GM21447 (cell line): ENCODE measurements around the gene KRT31.
"Not testable (repeated sequence)": the region's sequence is repeated elsewhere in the genome, so short reads cannot be mapped to it uniquely, and the experiment has no call there.

Source experiments
- ATAC-seq: cut with Tn5 transposase; IDR thresholded peaks from one replicate; pipeline ENCODE4 v1.9.1; 2021; ENCODE audit not compliant: unreplicated experiment

The KRT31 gene

DNA sequence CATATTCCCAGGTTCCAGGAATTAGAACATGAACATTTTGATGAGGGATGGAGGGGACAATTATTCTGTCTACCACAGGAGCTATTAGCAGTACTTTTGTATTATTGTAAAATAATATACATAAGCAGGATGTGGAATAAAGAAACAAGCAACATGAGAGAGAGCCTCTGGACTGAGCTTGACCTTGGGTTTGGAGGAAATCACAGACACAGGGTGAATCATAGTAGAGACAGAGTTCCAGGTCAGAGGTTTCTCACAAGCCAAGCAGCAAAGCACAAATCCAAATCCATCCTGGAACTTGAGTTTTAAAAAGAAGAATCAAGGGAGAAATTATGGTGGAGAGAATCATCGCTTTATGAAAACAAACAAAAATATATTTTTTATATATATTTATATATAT, 5.1 kb downstream of the KRT31 start:
- no peak for ATAC-seq

DNA sequence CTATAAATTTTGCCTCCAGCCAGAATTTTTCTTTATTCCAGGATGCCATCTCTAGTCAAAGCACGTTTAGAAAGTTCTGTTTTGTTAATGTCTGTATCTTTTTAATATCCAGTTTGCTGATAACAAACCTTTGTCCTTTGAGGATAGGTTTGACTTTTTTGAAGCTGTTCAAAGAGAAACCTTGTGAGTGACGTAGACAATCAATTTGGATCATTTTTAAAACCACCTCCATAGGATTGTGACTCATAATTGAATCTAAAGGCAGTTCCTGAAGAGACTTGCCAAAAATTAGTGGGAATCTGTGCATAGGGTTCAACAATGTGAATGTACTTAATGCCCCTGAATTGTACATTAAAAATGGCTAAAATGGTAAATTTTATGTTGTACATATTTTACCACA, 5.9 kb downstream of the KRT31 start:
- no peak for ATAC-seq

DNA sequence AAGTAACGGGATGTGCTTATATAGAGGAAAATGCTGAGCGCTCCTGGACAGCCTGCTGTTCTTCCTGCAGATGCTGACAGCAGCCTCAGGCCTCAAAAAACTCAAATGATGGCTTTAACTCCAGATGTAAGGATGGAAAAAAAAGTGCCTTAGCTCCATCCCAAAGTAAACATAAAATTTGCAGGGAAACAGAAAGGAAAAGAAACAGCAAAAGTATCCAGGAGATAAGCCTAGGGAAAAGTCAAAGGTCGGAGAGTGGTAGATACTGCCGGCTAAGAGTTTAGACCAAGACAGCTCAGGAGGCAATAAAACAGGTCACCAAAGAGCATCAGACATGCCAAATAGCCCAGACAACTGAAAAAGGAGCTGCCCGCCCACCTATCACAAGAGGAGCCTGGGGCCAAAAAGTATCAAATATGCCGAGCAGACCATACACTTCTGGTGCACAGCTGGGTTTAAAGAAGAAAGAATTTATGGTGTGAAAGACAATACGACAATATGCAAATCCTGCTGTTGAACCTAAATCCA, 6.9 kb downstream of the KRT31 start:
- ATAC-seq, result no peak

DNA sequence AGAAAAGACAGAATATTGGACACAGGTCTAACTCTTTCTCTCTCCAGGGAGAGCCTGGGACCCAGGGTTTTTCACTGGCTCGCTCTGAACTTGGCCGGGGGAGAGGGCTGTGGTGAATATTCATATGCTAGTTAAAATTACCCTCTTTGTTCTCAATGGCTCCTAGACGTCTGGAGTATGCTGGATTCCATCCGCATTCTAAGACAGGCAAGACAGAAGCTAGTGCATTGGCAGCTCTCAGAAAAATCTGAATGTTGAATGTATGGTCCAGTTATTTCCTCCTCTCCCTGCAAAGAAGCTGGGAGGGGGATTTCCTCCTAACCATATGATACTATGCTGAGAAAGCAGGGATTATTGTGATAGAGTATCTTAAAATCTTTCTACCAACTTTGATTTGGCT, 9.7 kb downstream of the KRT31 start:
- no peak for ATAC-seq

DNA sequence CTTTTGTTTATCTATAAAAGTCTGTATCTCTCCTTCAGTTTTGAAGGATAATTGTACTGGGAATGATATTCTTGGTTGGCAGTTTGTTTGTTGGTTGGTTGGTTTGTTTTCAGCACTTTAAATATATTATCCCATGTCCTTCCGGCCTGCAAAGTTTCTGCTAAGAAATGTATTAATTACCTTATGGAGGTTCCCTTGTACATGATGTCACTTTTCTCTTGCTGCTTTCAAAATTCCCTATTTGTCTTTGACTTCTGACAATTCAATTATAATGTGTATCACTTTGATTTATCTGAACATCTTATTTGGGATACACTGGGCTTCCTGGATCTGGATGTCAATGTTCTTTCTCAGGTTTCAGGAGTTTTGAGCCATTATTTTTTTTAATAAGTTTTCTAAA, 11.2 kb downstream of the KRT31 start:
- ATAC-seq, result no peak

DNA sequence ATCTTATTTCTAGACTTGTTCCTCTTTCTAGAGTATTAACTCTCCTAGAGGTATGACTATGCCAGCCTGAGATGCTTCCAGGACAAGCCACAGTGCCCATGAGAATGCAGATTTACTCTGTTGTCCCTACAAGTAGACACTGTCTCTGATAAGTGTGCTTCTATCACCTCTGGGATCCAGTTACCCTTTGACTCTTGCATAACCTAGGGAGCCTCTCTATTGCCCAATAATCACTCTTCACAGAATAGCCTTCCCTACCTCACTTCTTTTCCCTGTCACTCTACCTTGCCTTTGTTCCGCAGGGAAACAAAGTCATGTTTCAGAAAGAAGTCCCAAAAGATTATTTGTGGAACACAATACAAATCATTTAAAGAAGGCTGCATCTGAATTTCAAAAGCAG, 13.7 kb downstream of the KRT31 start:
- ATAC-seq, result no peak

DNA sequence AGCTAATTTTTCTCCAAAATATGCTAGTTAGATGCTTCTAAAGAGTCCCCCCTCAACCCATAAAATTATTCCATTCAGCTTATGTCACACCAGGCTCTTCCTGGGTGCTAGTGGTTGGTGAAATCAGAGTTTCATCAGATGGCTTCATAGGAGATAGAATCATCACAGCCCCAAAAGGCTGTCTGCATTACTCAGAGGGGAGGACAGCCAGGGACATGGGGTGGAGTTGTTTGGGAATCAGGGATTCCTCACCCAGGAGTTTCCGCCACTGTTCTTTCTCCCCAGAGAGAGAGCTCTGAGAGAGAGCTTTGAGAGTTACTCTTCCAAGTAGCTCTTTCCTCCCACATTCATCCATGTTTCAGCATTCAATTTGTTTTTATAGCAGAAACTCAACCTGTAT, 15.0 kb downstream of the KRT31 start:
- ATAC-seq, result no peak

DNA sequence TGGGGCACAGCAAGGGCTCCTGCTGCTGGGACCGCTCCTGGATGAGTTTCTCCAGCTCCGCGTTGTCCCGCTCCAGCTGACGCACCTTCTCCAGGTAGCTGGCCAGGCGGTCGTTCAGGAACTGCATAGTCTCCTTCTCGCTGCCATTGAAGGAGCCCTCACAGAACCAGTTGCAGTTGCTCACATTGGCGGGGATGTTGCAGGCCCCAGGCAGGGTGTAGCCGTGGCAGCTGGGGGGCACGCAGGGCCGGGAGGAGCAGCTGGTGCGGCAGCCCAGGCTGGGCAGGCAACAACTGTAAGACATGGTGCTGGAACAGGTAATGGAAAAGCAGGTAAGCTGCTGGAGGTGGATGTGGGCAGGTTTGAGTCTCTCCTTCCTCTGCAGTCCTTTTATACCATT, 15.5 kb downstream of the KRT31 start, which contains the start of gene KRT34:
Gene KRT34, minus strand, starts transcription at position 364 of the 400 bp plus-strand sequence. Its CDS starts 60 bp downstream, at position 304.
- ATAC-seq, result not testable (repeated sequence)

DNA sequence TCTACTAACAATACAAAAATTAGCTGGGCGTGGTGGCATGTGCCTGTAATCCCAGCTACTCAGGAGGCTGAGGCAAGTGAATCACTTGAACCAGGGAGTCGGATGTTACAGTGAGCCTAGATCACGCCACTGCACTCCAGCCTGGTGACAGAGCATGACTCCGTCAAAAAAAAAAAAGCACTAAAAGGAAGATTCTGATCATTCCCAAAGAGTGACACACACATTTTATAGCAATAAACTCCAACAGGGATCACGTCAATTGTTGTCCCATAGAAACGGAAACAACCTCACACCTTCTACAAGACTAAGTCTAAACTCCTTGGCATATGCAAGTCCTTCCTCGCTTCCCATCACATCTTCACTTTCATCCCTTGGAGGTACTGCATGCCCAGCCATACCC, 17.3 kb downstream of the KRT31 start:
- not testable (repeated sequence) for ATAC-seq

DNA sequence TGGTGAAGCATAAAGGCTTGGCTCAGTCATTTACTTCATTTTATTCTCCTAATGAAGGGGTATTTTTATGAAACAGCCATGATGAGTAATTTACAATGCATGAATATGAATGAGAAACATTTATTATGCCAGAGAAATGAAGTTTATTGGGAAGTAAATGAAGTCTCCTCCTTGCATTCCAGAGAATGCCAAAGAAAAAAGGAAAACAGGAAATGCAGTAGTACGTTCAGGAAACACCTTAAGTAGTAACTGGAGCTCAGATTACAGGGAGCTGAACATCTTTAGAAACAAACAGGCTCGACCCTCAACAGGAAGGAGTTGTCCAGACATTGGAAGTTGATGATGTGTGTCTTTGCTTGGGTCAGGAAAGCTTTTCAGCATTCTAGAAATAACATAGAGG, 19.9 kb downstream of the KRT31 start:
- ATAC-seq, result no peak

DNA sequence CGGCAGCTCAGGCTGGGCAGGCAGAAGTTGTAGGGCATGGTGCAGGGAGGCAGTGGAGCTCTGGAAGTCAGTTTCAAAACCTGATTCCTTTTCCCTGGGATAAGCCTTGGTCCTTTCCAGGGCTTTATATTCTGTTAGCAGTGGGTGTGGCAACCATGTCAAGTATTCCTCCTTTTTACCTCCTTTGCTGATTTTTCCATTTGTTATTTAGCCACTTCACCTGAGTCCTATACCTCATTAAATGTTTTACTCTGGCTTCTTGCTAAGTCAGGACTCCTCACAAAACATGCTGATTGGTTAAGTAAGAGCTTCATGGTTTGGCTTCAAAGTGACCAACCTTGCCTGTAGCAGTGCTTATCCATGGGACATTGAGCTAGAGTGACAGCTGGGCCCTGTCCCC, 27.7 kb downstream of the KRT31 start, which contains the start of gene KRT33B:
Gene KRT33B, minus strand, starts transcription at position 101 of the 400 bp plus-strand sequence. Its CDS starts 63 bp downstream, at position 38.
- ATAC-seq, result no peak

DNA sequence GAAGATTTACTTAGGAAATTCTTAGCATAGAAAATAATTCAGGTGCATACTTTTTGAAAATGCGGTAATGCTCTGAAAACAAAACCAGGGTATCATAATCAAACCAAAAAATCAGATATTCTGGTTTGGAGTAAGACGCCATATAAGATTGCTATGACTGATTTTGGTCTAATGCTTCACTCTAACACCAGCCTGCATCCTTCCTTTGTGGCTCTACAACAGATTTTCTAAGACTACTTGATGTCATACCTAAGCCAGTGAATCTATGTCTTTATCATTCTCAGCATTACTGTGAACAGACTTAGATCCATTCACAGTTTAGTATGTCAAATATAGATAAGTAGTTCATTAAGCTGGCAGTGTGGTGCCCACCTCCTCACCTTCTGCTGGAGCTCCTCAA, 28.4 kb downstream of the KRT31 start:
- ATAC-seq, result no peak

DNA sequence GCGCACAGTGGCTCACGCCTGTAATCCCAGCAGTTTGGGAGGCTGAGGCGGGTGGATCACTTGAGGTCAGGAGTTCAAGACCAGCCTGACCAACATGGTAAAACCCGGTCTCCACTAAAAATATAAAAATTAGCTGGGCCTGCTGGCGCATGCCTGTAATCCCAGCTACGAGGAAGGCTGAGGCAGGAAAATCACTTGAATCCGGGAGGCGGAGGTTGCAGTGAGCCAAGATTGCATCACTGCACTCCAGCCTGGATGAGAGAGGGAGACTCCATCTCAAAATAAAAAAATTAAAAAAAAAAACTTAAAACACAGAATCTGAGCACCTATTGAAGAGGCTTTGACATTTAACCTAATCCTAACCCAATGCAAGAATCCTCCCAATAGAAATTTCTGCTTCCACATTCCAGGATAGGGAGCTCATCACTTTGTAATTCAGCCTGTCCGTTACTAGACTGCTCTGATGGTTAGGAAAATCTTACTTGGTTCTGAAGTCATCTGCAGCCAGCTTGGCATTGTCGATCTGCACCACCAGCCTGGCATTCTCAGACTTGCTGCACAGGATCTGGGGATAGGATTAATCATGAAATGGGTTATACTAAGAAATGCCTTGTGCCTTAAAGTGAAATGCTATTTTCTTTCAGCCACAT, 29.9 kb downstream of the KRT31 start:
- ATAC-seq, result no peak

DNA sequence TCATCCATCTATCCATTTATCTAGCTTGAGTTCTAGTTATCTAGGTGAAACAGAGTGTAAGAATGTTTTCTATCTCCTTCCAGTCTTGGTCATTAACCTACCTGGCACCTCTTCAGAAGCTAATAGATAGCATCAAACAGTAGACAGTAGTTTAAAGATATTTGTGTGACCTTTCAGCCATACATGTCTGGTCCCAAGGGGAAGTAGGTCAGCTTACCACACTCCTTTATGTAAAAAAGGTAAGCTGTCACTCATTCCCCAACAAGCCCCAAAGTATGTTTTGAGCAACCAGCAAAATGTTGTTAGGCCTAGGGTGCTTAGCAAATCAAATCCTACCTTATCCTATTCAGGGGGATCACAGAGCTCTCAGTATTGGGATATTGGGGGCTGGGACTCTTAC, 31.3 kb downstream of the KRT31 start:
- ATAC-seq, result no peak

DNA sequence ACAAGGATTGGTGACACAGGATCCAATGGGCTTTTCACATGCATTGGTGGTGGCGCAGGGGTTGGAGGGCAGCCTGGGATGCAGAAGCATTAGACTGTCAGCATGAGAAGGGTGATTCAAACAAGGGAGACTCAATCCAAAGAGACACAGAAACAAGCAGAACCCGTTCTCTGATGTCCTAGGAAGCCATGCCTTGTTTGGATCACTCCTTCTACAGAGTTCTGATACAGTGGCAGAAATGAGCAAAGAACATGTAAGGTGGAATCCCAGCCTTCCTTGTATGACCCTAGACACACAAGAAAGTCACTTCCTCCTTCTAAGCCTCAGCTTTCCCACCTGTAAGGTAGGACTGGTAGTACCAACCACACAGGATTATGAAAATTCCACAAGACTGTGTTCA, 33.5 kb downstream of the KRT31 start:
- ATAC-seq, result no peak

DNA sequence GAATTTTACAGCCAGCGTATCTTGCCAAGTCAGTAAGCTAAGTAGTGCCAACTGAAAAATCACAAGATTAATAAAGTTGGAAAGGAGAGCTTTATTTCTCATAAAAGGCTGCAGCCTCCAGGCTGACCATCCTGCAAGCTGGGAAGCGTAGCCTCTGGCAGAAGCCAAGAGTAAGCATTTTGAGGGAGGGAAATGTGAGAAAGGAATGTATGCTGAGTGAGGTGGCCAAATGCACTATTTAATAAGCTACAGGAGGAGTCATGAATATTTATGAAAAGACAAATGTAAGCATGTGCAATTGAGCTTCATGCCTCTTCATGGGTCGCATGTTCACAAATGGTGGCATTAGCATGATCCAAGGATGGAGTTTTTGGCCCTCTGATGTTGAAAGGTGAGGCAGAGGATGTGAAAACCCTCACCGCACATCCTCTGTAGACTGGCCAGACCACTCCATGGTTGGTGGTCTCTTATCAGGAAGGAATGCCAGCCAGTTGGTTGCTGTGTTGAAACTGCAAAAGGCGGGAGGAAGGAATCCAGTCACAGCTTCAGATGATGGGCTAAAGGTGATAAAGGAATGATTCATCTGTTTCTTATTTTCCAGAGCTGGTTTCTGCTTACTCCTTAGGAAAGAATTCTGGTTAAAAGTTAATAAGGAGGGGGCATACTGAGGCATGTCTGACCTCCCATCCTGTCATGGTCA, 37.0 kb downstream of the KRT31 start:
- ATAC-seq, result no peak

DNA sequence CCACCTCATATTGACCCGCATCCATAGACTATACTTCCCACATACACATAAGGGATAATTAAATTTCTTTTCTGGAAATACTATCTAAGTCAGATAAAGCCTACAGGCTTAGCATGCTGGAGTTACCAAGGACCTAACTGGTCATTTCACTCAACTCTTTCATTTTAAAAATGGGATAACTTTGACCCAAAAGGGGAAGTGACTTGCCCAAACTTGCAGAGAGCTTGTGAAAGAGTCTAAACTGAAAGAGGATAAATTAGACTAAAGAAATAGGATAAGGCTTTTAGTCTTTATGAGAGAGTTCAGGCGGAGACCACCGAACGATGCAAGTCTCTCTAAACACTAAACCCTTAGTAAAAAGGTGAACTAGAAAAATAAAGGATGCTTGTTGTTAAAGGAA, 42.9 kb downstream of the KRT31 start:
- ATAC-seq, result no peak

DNA sequence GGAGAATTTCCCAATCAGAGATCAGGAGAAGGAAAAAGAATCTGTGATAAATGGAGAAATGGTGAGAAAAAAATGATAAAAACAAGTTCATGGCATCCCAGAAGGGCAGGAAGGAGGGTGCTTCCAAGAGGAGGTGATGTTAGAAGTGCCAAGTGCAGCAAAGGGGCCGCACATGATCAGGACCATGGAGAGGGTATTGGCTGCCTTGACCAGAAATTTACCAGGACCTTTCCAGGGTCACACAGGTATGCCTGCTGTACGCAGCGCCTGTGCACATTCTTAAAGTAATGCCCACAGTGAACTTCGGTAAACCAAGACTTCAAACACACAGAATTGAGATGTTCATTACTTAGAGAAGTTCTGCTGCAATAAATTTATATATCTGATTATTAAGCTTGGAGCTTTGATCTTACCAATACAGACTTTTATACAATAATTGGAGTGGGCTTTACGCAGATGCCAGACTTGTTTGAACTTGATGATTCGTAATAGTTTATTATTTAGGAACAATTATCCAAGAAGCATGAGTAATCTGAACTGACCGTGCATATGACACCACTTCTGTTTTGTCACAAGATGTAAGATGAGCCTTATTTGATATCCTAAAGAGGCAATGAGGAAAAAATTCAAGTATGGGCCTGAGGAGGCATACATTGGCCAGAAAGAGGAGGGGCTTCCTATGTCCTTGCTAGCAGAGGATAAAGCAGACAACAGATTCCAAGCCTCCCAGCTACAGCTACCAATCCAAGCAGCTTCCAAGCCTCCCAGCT, 44.6 kb downstream of the KRT31 start:
- no peak for ATAC-seq

DNA sequence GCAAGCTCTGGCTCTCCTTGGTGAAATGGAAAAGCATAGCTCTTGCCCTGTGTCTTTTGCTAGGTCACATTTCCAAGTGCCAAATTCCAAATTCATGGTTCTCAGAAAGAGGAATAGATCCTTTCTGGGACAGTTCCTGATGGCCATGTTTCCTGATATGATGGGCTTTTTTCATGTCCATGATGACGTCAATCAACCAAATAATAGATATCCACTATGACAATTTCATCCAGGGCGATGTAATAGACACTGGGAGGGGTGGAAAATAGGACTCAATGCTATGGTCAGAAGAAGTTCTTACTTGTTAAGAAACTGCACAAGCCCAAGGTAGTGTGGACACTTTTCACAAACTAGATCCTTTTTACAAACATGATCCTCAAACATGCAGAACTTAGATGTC, 46.2 kb downstream of the KRT31 start:
- ATAC-seq, result no peak

DNA sequence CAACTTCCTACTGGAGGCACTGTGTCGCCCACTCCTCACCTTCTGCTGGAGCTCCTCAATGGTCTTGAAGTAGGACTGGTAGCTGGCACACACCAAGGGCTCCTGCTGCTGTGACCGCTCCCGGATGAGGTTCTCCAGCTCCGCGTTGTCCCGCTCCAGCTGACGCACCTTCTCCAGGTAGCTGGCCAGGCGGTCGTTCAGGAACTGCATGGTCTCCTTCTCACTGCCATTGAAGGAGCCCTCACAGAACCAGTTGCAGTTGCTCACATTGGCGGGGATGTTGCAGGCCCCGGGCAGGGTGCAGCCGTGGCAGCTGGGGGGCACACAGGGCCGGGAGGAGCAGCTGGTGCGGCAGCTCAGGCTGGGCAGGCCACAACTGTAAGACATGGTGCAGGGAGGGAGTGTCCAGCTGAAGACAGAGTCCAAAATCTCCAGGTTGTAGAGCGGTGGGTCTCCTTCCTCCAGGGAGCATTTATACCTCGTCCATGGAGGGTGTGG, 47.0 kb downstream of the KRT31 start, which contains the start of gene KRT33A:
Gene KRT33A, minus strand, starts transcription at position 448 of the 498 bp plus-strand sequence. Its CDS starts 61 bp downstream, at position 387.
- ATAC-seq, result not testable (repeated sequence)
